Measurements from ENCODE around the gene MYEOV.

Gene MYEOV

DNA sequence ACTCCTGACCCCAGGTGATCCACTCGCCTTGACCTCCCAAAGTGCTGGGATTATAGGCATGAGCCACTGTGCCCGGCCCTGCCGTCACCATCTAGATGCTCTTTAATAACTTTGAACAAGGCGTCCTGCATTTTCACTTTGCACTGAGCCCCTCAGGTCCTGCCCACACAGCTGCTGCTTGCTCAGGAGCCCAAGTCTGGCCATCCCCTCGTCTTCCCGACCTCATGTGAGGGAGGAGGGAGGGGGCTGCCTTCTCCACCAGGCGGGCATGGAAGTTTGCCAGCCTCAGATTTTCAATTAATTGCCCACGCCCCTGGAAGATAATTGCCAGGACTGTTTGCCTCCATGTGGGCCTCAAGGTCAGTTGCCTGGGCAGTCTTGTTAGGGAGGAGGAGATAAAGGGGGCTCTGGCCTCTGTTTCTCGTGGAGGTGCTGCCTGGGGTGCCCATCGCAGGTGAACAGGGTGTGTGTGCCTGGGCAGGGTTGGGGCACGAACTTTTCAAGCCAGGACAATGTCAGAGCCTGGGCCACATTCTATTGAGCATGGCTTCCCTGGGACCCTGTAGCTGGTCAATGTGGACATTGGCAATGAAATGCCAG lies 27.9 kb upstream of the MYEOV start:
- no peak for DNase-seq

DNA sequence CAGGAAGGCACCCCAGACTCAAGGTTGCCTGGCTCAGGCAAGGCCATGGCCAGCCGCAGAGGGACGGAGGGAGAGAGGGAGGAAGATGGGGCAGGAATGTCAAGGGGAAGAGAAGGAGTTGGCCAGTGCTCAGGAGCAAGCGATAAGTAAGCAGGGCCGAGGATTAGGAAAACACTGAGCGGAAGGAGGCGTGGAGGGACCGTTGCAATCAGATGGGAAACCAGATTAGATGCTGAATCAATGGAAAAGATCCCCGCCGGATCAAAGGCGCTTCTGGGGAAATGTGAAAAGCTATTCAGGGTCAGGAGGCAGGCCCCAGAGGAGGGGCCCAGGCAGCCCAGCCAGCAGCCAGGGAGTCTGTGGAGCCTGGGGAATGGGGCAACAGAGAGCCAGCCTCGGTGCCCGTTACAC lies 26.6 kb upstream of the MYEOV start:
- DNase-seq, result no peak

DNA sequence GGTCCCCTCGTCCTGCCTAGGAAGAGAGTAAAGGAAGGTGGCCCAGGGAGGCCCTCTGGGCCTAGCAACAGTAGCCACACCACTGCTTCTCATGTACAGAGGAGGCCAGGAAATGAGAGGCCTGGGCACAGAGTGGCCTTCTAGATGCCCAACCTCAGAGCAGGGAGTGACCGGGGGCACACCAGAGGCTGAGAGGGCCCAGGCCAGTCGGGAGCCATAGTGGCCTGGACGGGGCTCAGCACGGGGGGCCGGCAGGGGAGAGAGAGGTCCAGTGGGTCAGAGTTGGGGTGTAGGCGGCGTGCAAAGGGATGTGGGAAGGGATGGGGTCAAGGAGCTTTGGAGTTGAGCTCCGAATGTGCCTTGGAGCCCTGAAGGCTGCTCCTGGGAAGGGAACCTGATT lies 25.0 kb upstream of the MYEOV start:
- DNase-seq, result no peak

DNA sequence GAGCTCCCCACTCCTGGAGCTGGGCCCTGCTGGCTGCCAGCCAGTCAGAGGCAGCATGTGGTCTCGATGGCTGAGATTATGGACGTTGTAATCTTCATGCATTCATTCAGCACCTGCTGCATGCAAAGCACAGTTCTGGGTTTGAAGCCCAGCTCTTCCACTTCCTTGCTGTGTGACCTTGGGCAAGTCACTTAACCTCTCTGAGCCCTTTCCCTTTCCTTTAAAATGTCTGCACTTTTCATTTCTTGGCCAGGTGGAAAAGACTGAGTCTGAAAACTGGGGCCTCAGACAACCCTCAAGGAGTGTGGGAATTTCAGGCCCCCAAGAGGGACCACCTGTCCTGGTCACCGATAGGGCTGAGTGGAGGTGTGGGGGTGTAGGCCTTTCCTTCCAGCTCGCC lies 24.6 kb upstream of the MYEOV start:
- no peak for DNase-seq

DNA sequence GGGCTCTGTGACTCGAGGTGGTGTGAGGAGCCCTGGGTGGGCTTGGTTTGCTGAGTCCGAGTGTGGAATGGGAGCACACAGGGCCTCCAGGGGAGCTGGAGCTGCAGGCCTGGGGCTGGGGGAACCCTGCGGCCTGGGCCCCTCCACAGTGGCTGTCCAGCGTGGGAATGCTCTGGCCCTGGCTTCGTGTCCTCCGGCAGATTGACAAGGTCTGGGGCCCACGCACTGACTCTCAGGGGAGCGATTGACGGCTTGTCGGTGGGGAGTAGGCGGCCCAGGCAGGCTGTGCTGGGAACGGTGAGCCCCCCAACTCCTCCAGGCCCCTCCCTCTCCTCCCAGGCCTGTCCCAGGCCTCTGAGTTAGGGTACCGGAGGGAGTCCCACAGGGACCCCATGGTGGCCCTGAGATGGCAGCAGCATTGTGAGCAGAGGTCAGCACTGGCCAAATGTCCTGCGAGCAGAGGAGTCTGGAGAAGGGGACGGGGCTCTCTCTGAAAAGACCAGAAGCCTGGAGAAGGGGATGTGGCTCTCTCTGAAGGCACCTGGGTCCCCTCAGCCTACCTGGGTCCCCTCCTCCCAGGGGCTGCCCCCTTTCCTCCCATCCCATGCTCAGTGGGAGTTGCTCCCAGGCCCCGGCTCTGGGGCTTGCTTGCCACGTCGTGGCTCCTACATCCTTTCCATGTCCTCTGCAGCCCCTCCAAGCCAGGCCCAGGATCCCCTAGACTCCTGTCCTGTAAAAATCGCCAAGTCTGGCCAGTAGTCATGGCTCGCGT lies 23.8 kb upstream of the MYEOV start:
- DNase-seq, result no peak

DNA sequence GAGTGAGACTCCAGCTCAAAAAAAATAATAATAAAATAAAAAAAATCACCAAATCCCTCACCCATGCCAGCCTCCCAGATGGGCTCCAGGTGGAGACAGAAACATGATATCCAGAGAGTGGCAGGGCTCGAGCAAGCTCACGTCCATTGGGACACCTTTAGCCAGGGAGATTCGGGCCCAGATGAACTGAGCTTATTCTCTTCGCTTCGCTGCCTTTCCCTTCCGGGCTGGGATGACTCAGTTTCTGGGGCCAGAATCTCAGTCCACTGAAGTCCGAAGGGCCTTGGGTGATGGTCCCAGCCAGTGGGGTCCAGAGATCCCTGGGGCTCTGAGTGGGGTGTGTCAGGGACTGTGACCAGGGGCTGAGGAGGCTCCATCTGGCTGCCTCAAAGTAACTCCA lies 23.0 kb upstream of the MYEOV start:
- DNase-seq, result no peak

DNA sequence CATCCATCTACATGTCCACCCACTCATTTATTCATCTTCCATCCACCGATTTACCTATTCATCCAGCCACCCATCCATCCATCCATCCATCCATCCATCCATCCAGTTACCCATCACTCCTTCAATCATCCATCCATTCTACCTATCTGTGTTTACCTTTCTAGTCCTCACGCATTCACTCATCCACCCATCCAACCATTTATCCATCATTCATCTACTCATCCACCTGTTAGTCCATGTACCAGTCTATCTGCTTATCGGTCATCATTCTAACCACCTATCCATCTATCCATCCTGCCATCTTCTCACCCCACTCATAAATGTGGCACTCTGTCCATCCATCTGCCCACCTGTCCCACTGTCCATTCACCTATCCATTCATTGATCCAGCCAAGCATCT lies 21.9 kb upstream of the MYEOV start:
- no peak for DNase-seq

DNA sequence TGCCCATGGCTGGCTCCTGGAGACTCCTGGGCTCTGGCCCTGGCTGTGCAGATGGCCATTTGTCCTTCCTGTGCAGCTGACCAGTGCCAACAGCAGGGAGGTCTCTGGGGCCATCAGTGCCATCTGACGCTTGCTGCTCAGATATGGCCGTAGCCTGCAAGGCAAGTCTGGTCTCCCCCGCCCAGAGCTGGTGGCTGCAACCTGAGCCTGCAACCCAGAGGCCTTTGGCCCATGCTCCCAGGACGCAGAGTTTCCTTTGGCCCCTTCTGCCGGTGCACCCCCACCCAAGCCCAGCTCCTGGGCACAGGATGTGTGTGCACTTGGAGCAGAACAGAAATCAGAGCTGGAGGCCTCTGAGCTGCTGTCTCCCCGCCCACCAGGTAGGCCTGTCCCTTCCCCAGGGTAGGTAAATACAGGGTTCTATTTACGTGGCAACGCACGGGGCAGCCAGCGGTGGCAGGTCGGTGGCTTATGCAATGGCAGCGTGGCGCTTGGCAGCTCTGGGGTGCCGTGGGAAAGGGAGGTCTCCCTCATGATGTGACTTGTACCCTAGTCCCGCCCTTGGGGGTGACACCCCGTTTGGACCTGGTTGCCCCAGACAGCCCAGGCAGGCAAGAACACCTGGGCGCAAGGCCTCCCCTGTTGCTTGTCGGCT lies 21.0 kb upstream of the MYEOV start:
- no peak for DNase-seq

DNA sequence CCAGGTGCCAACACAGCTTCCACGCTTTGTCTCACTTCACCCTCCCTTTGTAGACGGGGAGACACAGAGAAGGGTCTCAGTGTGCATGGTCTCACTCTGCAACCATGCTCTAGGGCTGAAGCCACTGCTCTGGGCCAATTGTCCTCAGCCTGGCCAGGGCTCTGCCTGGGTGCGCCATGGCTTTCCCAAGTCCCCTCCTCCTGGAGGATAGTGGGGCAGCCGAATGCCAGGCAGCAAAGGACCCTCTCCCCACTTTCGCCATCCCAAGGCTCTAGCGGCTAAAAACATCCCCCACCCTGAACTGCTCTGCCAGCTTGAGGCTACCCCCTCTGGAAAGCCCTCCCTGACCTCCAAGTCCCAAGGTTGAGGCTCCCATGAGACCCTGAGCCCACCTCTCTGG lies 20.4 kb upstream of the MYEOV start:
- DNase-seq, result no peak

DNA sequence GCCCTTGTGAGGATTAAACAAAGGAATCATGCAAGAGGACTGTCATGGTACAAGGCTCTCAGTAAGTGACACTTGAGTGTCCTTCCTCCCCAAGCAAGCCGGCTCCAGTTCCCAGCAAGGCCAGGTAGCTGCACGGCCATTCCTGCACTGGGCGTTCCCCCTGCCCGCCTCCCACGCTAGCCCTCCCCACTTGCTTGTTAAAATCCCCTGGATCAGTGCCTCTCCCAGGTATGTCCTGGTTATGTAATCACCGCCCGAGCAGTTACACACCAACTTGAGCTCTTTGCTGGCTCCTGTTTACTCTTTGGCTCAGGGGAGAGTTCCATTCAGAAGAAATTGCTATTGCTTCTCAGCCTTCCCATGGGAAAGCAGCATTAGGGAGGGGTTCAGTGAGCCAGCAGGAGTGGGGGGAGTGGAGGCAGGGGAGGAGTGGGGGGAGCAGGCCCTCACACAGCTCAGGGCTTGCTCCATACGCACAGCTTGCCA lies 19.4 kb upstream of the MYEOV start:
- DNase-seq, result no peak

DNA sequence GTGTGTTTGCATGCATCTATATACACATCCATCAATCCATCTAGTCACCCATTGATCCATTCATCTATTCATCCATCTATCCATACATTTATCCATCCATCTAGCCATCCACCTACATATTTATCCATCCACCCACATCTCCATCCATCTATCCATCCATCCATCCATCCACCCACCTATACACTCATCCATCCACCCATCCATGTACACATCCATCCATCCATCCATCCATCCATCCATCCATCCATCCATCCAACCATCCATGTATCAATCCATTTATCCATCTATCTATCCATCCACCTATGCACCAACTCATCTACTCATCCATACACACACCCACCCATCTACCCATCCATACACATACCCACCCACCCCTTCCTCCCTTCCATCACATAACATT lies 18.8 kb upstream of the MYEOV start:
- DNase-seq, result no peak

DNA sequence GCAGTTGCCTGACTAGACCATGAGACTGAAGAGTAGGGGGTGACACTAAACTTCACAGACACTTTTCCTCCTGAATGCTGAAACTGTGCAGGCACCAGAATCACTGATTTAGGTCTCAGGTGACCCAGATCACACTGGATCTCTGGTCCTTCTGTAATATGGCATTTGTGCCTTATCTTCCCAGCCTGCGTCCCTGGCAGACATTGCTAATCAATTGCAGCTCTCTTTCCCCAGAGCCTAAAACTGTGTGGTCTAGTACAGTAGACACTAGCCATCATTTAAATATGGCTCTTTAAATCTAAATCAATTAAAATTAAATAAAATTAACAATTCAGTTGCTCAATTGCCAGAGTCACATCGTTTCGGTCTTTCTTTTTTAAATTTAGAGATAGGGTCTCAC lies 17.8 kb upstream of the MYEOV start:
- no peak for DNase-seq

DNA sequence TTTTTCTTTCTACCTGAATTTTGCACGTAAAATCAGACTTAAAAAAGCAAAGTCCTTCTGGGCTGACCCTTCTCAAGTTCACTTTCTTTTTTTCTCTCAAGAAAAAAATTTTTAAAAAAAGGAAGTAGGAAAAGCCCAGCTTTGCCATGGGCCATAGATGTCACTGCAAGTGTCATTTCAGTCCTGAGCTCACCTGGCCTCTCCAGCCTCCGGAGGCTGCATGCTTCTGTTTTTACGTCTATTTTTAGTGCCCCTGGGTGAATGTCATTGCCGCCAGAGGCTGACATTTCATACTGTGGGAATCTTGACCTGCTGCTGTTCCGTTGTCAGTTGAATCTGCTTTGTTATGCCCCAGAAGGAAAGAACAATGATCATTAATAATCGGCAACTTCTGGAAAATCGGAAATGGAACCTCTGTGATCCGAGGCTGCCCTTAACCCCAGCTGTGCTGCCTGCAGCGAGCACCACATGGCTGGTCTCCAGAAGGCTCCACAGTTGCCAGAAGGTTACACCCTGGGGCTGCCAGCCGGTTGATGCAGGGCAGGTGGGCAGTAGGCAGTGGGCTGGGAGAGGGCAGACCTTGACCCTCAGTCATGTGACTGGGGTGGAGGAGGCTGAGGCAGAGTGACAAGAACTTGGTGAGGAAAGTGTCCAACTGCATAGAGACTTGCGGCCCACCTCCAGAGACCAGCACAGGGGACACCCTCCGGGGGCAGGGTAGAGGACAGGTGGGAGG lies 16.7 kb upstream of the MYEOV start:
- no peak for DNase-seq

DNA sequence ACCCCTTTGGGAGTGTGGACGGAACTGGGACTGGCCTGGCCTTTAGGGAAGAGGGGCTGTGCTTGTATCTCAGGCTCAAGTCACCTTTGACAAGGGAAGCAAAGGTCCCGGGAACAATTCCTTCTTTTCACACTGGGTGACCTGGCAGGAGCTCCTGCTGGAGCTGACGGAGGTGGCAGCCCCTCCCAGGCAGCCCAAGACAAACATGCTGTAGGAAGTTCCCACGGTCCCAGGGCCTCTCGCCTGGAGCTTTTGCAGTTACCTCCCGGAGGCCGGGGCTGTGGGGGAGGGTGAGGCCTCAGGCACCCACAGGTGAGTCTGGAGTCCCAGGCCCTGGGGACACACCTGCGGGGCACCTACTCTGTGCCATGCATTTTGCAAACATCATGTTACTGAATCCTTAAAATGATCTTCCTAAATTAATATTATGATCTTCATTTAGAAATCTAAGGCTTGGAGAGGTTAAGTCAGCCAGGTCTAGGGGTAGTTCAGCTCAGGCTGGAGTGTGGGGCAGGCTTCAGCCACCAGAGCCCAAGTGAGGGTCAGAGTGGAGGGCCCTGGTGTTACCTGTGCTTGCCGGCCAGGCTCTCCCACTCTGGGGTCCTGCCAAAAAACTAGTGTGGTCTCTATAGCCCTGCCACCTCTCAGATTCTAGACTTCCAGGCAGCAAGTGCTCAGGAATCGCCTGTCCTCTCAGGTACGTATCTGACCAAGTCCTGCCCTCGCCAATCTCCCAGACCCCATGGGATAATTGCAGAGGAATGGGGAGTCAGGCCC lies 15.7 kb upstream of the MYEOV start:
- no peak for DNase-seq

DNA sequence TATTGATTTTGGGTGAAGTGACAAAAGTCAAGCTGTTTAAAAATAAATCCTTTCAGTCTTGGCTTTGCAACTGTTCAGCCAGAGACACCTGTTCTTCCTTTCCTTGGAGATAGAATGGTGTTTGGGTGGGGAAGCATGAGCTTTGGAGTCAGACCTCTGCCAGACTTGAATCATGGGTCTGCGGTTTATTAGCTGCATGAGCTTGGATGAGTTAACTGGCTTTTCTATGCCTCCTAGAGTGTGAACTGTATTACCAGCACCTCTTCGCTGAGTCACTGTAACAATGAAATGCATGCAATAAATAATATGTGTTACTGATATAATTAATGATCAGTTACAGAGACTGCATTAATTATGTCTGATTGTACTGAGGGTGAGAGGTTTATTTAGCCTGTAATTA lies 13.5 kb upstream of the MYEOV start:
- no peak for DNase-seq

DNA sequence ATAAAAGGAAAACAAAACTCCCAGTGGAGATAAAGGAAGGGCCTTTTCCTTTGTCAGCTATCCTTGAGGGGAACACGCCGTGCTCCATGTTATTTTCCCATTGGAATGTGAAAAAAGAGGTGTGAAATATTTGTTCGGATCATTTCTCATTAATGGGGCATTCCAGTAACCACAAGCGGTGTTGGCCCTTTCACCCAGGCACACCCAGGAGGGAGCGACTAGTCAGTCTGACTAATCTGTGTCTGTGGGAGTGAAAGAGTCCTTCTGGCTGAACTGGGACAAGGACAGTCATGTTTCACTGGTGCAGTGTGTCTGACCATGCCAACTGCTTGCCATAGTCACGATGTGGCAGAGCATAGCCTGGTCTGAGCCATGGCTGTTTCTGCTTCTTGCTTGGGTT lies 13.0 kb upstream of the MYEOV start:
- no peak for DNase-seq

DNA sequence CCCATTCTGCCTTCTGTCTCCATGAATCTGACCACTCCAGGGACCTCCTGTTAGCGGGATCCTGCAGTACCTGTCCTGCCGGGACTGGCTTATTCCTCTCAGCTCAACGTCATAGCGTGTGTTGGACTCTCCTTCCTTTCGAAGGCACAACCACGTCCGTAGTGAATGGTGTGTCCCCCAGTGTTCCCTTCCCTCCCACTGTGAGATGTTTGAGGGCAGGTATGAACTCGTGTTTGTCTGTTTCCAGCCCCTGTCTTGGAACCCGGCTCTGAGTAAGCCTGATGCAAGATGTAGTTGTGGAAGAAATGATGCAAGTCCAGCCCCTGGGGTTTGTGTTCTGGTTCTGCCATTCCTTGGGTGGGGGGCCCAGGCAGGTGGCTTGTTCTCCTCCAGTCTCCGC lies 10.5 kb upstream of the MYEOV start:
- DNase-seq, result no peak

DNA sequence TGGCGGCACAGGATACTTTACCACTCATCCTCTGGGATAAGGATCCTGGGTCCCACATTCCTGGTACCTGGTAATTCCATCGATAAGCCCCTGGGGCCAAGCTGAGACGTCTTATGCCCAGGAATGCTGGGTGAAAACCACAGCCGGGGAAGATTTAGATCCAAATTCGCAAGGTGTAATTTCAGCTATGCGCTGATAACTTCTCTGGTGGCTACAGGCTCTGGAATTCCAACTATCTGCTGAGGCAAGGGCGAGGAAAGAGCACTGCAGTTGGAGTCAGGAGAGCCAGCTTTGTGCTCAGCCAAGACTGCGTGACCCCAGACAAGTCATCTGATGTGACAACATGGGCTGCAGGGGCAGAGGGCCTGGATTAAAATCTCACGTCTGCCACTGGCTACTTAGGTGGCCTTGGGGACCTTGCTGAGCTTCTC lies 9.9 kb upstream of the MYEOV start:
- no peak for DNase-seq

DNA sequence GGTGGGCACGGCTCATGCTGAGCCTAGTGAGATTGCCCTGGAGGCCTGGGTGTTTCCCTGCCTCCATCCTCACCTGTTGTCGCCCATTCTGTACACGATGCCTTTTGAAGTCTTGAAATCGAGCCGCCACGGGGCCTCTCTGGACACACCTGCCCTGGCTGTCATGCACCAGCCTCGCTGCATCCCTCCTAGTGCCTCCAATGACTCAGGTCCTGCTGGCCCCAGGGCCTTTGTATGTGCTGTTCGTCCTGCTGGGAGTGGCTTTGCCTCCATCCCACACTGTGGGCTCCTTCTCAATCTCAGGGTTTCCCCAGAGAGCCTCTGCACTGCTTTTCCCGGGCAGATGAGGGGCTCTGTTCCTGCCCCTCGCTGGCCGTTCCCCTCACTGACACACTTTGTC lies 8.9 kb upstream of the MYEOV start:
- no peak for DNase-seq

DNA sequence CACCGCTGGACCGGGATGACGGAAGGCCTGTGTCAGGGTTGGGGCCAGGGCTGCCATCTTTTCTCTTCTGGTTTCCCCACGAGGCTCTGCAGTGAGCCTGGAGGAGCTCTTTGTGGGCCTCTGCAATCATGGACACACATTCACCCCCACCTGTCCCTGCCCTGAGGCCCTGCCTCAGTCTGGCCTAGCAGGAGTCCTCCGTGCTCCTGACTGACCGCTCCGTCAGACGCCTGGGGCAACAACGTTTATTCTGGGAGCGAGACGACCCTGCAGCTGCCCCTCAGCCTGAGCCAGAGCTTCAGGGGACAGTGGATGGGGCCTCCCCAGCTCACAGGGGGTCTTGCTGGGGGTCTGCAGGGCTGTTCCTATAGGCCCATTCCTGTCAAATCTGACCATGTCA lies 8.2 kb upstream of the MYEOV start:
- no peak for DNase-seq

DNA sequence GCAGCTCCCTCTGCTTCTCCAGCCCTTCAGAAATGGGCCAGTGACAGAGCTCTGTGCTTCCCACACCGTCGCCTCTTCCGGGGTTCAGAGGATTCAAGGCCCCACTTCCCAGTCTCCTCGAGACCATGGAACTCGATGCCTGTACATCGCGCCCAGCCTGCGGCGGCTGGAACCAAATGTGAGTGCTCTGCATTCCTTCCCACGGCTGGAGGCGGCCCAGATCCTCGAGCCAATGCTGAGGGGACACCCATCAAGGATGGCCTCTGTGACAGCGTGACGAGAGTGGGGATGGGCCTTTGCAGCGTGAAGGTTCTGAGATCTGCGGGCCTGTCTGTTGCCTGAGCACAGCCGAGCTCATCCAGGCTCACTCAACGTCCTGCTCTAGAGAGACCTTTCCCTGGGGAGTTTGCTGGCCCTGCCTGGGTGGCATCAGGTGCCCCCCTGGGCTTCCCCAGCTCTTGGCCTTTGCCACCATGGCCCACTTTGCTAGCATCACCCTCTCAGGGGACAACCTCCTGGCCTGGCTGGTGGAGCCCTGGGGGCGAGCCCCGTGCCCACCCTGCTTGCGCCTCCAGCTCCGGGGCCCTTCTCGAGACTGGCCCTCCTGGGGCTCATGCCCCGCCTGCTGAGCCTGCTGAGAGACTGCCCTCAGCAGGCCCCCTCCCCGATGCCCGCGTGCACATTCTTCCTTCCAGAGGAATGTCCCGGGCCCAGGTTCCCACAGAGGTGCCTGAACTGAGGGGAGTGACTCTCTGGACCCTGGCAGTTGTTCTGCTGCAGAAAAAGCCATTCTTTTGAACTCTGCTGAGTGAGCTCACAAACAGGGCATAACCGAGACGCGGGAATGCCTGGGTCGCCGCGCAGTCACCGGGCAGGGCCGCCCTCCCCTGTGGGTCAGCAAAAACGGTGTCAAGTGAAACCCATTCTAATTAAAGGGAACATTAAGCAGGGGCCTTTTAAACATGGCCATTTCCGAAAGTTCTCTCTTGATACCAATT lies 7.3 kb upstream of the MYEOV start:
- DNase-seq, result no peak

Measured in SIG-M5 (cell line).